Measurements from ENCODE around the gene LAMC3.
"Not testable (repeated sequence)": the region's sequence is repeated elsewhere in the genome, so short reads cannot be mapped to it uniquely, and the experiment has no call there.

LAMC3 gene

DNA sequence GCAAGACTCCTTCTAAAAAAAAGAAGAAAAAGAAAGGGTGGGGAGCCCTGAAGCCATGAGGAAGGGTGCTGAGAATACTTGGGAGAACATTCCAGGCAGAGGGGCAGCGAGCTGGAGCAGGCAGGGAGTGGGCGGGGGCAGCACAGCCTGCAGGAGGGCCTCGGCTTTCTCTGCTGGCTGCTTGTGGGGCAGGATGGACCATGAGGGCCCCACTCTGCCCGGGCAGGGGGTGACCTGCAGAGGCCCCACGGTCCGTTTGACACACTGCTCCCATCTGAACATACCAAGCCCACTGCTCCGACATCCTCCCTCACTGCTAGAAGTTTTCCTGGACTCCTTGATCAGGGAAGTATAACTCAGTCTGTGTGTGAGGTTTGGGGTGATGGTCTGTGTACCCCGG, 104.7 kb downstream of the LAMC3 start:
- ChIA-PET CTCF (no interaction called here), POLR2A (interaction anchor here (2.1 kb wide), 1 partner anchor 11 kb away, joined by 10 read pairs; the partner anchor contains the start of gene NUP214)
- TF ChIP-seq ARNT (IDR thresholded peaks at IDR 0.05) (no peak), BHLHE40 (IDR thresholded peaks at IDR 0.05; ENCODE audit: borderline replicate concordance) (no peak), SP1 (IDR thresholded peaks at IDR 0.05) (no peak), TARDBP (IDR thresholded peaks at IDR 0.05) (no peak), ZNF384 (IDR thresholded peaks at IDR 0.05) (no peak)
- no peak for DNase-seq (ENCODE audit: extremely low spot score)

DNA sequence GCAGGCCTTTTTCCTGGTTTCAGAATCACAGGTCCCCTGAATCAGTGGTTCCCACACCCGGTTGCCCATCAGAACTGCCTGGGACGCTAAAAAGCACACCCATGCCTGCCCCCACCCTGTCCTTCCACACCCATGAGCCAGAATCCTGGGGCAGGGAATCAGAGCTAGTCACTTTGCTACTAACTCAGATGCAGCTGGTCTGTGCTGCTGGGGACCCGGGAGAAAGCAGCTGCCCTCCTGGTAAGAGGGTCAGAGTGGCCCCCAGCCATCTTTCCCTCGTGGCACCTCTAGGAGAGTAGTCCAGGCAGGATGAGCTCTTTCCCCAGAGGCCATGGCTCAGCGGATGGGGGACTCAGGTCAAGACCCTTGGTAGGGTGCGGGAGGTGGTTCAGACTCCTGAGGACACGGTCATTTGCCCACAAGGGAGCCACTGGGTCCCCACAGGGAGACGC, 105.1 kb downstream of the LAMC3 start:
- no peak for DNase-seq (ENCODE audit: extremely low spot score)
- TF ChIP-seq CTBP1 (IDR thresholded peaks at IDR 0.05; ENCODE audit: borderline replicate concordance) (no peak), NFRKB (IDR thresholded peaks at IDR 0.05) (no peak), FOXK2 (IDR thresholded peaks at IDR 0.05) (no peak), FOXA1 (IDR thresholded peaks at IDR 0.05) (no peak), FOXM1 (IDR thresholded peaks at IDR 0.05; ENCODE audit: borderline replicate concordance) (no peak), L3MBTL2 (conservative IDR thresholded peaks at IDR 0.05) (no peak), BHLHE40 (IDR thresholded peaks at IDR 0.05; ENCODE audit: borderline replicate concordance) (no peak), HDGF (IDR thresholded peaks at IDR 0.05; ENCODE audit: borderline replicate concordance) (no peak), SP1 (IDR thresholded peaks at IDR 0.05) (no peak), ARNT (IDR thresholded peaks at IDR 0.05) (no peak), SUZ12 (IDR thresholded peaks at IDR 0.05) (no peak), ZNF384 (IDR thresholded peaks at IDR 0.05) (no peak), TARDBP (IDR thresholded peaks at IDR 0.05) (no peak), ELF4 (IDR thresholded peaks at IDR 0.05) (no peak), LEF1 (IDR thresholded peaks at IDR 0.05; ENCODE audit: borderline replicate concordance) (no peak)
- TF ChIP-seq, protein P1, sequence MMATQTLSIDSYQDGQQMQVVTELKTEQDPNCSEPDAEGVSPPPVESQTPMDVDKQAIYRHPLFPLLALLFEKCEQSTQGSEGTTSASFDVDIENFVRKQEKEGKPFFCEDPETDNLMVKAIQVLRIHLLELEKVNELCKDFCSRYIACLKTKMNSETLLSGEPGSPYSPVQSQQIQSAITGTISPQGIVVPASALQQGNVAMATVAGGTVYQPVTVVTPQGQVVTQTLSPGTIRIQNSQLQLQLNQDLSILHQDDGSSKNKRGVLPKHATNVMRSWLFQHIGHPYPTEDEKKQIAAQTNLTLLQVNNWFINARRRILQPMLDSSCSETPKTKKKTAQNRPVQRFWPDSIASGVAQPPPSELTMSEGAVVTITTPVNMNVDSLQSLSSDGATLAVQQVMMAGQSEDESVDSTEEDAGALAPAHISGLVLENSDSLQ (IDR thresholded peaks at IDR 0.05) = no peak
- ChIA-PET POLR2A (interaction anchor here (2.1 kb wide), 1 partner anchor 11 kb away, joined by 10 read pairs; the partner anchor contains the start of gene NUP214), CTCF (no interaction called here)

DNA sequence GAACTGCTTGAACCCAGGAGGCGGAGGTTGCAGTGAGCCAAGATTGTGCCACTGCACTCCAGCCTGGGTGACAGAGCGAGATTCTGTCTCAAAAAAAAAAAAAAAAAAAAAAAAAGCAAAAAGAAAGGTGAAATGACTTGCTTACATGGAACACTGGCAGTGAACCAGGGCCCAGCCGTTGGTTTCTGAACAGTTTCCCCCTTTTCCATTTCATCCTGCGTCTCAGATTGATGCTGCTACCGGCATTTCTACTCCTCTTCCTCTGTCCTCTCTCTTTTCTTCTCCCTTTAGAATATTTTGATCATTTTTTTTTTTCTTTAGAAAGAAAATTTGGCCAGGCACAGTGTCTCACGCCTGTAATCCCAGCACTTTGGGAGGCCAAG, 106.4 kb downstream of the LAMC3 start:
- POLR2A ChIA-PET = interaction anchor here (1.6 kb wide), 1 partner anchor 10 kb away, joined by 4 read pairs; the partner anchor contains the start of gene NUP214

DNA sequence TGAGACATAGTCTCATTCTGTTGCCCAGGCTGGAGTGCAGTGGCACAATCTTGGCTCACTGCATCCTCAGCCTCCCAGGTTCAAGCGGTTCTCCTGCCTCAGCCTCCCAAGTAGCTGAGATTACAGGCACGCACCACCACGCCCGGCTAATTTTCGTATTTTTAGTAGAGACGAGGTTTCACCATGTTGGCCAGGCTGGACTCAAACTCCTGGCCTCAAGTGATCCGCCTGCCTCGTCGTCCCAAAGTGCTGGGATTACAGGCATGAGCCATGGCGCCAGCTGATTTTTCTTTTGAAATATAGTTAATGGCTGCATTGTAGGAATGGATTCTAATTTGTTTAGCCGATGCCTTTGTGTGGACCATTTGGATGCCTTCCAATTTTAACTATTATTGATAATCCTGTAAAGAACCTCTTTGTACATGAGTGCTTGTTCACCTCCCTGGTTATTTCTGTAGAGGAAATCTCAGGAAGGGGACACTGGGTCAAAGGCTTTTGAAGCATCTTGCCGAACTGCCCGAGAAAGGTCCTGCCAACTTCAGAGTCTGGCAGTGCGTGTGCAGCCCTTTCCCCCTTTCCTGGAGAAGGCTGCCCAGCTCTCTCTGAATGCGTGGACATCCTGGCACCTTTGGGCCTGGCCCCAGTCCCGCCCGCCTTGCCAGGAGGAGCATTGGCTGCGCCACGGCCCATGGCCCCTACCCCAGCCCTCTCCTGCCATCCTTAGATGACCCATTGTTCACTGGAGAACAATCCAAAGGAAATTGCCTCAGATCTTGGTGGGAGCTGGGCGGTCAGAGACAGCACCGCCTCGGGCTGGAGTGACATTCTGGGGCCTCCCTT, 107.5 kb downstream of the LAMC3 start:
- no peak for TF ChIP-seq ARNT (IDR thresholded peaks at IDR 0.05)
- TF ChIP-seq L3MBTL2 (conservative IDR thresholded peaks at IDR 0.05) = no peak
- TF ChIP-seq CTBP1 (IDR thresholded peaks at IDR 0.05; ENCODE audit: borderline replicate concordance) = no peak
- no peak for TF ChIP-seq FOXM1 (IDR thresholded peaks at IDR 0.05; ENCODE audit: borderline replicate concordance)
- TF ChIP-seq LEF1 (IDR thresholded peaks at IDR 0.05; ENCODE audit: borderline replicate concordance) = no peak
- TF ChIP-seq FOXK2 (IDR thresholded peaks at IDR 0.05) = no peak
- no peak for TF ChIP-seq ZNF384 (IDR thresholded peaks at IDR 0.05)
- TF ChIP-seq ELF4 (IDR thresholded peaks at IDR 0.05) = no peak
- TF ChIP-seq BHLHE40 (IDR thresholded peaks at IDR 0.05; ENCODE audit: borderline replicate concordance) = no peak
- no peak for TF ChIP-seq NFRKB (IDR thresholded peaks at IDR 0.05)
- TF ChIP-seq HDGF (IDR thresholded peaks at IDR 0.05; ENCODE audit: borderline replicate concordance) = no peak
- no peak for TF ChIP-seq SP1 (IDR thresholded peaks at IDR 0.05)
- DNase-seq (ENCODE audit: extremely low spot score) = no peak
- POLR2A ChIA-PET = interaction anchor here (1.6 kb wide), 1 partner anchor 9 kb away, joined by 4 read pairs; the partner anchor contains the start of gene NUP214
- CTCF ChIA-PET = interaction anchor here (0.7 kb wide), 1 partner anchor 59 kb away, joined by 3 read pairs; no protein-coding TSS in a partner anchor

More for the DNA sequence above, 106.4 kb downstream of the LAMC3 start:
- DNase-seq (ENCODE audit: extremely low spot score) = not testable (repeated sequence)
- CTCF ChIA-PET = interaction anchor here (0.7 kb wide), 1 partner anchor 58 kb away, joined by 3 read pairs; no protein-coding TSS in a partner anchor

DNA sequence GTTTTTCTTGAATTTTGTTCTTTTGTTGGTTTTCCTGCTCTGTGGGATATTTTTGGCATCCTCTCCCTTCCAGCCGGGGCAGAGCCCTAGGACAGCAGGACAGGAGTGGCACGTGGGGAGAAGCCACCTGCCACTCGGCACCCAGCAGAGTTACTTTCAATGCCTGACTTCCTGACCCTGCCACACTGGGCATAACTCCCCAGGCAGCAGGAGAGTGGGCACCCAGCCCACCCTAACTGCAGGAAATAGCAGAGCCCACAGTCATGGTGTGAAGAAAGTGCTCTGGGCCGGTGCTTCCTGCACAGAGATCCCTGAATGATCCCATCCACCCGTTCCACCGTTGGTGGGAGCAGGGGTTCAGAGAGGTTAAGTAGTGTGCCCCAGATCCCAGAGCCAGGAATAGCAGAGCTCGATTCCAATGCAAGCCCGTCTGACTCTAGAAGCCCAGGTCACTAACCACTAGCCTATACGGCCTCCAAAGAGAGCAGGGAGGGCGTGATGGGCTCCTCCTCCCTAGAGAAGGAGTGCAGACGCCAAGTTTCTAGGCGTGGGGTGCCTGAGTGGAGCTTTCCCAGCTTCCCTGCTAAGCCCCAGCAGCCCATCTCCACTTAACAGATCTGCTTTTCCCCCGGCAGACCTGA, 108.3 kb downstream of the LAMC3 start:
- TF ChIP-seq, protein P1 (IDR thresholded peaks at IDR 0.05) = no peak
- TF ChIP-seq ZNF384 (IDR thresholded peaks at IDR 0.05) (no peak), LEF1 (IDR thresholded peaks at IDR 0.05; ENCODE audit: borderline replicate concordance) (no peak), SUZ12 (IDR thresholded peaks at IDR 0.05) (no peak), TARDBP (IDR thresholded peaks at IDR 0.05) (no peak), CTBP1 (IDR thresholded peaks at IDR 0.05; ENCODE audit: borderline replicate concordance) (no peak), HDGF (IDR thresholded peaks at IDR 0.05; ENCODE audit: borderline replicate concordance) (no peak), ELF4 (IDR thresholded peaks at IDR 0.05) (no peak), FOXM1 (IDR thresholded peaks at IDR 0.05; ENCODE audit: borderline replicate concordance) (no peak), L3MBTL2 (conservative IDR thresholded peaks at IDR 0.05) (no peak), ARNT (IDR thresholded peaks at IDR 0.05) (no peak), BHLHE40 (IDR thresholded peaks at IDR 0.05; ENCODE audit: borderline replicate concordance) (no peak), SP1 (IDR thresholded peaks at IDR 0.05) (no peak), FOXK2 (IDR thresholded peaks at IDR 0.05) (no peak), FOXA1 (IDR thresholded peaks at IDR 0.05) (no peak)
- DNase-seq (ENCODE audit: extremely low spot score) = no peak
- ChIA-PET POLR2A (no interaction called here), CTCF (no interaction called here)

DNA sequence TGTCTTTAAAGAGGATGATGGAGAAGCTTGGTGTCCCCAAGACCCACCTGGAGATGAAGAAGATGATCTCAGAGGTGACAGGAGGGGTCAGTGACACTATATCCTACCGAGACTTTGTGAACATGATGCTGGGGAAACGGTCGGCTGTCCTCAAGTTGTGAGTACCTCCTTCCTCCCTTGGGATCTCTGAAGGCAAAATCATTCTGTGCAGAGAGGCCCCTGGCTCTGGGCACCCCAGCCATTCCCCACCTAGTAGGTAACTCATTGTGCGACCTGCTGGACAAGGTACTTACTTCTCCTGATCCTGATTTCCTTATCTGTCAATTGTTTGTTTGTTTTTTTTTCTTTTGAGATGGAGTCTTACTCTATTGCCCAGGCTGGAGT, 108.8 kb downstream of the LAMC3 start:
- DNase-seq (ENCODE audit: extremely low spot score) = no peak
- ChIA-PET POLR2A (no interaction called here), CTCF (no interaction called here)
- TF ChIP-seq TARDBP (IDR thresholded peaks at IDR 0.05) = no peak
- no peak for TF ChIP-seq SP1 (IDR thresholded peaks at IDR 0.05)
- TF ChIP-seq CTBP1 (IDR thresholded peaks at IDR 0.05; ENCODE audit: borderline replicate concordance) = no peak
- TF ChIP-seq NFRKB (IDR thresholded peaks at IDR 0.05) = no peak
- no peak for TF ChIP-seq FOXA1 (IDR thresholded peaks at IDR 0.05)
- no peak for TF ChIP-seq FOXM1 (IDR thresholded peaks at IDR 0.05; ENCODE audit: borderline replicate concordance)
- TF ChIP-seq SUZ12 (IDR thresholded peaks at IDR 0.05) = no peak
- no peak for TF ChIP-seq ZNF384 (IDR thresholded peaks at IDR 0.05)
- no peak for TF ChIP-seq ELF4 (IDR thresholded peaks at IDR 0.05)

Data from HEK293T (cell line).